ENCODE results near the gene TRIM69.
A peak's percentile ranks its signal among the peaks of the same experiment; 100 is the strongest.
"Not testable (repeated sequence)": the region's sequence is repeated elsewhere in the genome, so short reads cannot be mapped to it uniquely, and the experiment has no call there.

TRIM69 gene, protein sequence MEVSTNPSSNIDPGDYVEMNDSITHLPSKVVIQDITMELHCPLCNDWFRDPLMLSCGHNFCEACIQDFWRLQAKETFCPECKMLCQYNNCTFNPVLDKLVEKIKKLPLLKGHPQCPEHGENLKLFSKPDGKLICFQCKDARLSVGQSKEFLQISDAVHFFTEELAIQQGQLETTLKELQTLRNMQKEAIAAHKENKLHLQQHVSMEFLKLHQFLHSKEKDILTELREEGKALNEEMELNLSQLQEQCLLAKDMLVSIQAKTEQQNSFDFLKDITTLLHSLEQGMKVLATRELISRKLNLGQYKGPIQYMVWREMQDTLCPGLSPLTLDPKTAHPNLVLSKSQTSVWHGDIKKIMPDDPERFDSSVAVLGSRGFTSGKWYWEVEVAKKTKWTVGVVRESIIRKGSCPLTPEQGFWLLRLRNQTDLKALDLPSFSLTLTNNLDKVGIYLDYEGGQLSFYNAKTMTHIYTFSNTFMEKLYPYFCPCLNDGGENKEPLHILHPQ

DNA sequence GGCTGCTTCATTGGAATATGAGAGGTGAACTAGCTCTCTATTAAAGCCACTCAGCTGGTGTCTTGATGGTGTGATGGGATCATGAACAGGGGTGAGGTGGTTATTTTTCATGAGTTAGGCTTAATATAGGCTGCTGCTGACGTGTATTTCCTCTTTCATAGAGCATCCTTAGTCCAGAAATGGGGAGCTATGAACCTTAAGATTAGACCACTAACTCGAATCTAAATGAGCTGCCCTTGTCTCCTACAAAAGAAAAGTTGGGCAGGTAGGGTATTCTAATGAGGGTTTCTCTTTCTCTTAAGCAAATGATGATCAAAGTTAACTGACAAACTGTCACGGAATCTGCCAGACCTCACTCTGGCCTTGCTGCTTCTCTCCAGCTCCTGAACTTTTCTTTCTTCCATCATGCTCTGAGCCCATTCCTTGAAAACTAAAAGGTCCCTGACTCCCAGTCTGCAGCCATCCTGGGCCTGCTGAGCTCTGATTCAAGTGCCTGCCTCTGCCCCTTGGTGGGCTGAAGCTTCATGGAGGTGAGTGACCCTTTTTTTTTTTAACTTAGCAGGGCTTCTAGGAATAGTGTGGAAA is at the start of gene TRIM69:
TRIM69 (plus strand) TSS at position 348 of the 585 bp plus-strand sequence; CDS start at position 525, 177 bp downstream.
- no peak for DNase-seq

DNA sequence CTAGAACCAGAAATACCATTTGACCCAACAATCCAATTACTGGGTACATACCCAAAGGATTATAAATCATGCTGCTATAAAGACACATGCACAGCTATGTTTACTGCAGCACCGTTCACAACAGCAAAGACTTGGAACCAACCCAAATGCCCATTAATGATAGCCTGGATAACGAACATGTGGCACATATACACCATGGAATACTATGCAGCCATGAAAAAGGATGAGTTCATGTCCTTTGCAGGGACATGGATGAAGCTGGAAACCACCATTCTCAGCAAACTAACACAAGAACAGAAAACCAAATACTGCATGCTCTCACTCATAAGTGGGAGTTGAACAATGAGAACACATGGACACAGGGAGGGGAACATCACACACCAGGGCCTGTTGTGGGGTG is 47.0 kb upstream of the TRIM69 start:
- DNase-seq: not testable (repeated sequence)

DNA sequence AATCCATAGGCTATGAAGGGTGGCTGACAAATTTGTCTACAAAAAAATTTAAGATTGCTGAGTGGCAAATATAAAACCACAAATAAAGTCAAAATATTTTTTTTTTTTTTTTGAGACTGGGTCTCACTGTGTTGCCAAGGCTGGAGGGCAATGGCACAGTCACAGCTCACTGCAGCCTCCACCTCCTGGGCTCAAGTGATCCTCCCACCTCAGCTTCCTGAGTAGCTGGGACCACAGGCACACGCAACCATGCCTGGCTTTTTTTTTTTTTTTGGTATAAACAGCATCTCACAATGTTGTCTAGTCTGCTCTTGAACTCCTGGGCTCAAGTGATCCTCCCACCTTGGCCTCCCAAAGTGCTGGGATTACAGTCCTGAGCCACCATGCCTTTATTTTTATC is 46.1 kb upstream of the TRIM69 start:
- DNase-seq: not testable (repeated sequence)

DNA sequence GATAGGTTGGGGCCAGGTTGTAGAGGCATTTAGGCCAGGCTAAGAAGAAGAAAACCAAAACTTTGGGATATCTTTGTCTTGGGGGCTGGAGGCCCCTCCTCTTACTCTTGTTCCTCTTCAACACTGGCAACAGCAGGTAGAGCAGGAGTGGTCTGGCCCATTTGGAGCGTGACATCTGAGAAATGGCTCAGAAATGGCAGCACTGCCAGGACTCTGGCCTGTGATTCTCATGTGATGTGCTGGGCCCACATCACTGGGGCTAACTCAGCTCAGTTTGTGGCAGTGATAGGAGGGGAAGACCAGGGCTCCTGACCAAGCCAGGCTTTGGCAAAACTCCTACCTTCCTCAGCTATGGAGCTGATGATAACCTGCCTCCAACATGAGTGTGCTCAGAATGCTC is 43.7 kb upstream of the TRIM69 start:
- DNase-seq: no peak

DNA sequence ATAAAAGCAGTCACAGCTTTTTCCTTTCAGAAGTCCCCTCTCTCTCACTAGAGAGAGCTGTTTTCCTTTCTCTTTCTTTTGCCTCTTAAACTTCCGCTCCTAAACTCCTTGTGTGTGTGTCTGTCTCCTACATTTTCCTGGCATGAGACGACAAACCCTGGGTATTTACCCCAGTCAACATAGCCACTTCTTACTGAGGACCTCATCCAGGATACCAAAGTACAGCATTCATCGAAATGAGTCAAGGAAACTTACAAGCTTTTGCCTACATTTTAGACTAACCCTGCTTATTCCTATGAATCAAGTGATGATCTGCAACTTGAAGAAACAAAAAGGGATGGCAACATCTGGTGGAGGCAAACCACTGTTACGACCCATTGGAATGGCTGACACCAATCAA is 41.9 kb upstream of the TRIM69 start:
- no peak for DNase-seq

DNA sequence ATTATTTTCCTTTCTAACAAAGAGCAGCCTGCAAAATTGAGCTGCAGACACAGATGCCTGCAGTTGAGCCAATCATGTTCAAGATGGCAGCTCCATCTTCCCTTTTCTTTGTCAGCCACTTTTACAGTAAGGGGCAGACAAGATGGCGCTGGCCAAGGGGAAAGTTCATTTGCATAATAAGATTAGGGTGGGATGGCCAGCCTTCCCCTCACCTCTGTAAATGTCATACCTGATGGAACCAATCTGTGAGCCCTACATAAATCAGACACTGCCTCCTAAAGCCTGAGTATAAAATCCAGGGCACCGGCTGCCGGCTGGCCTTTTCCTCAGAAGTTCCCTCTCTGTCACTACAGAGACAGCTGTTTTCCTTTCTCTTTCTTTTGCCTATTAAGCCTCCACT is 41.0 kb upstream of the TRIM69 start:
- DNase-seq: no peak

DNA sequence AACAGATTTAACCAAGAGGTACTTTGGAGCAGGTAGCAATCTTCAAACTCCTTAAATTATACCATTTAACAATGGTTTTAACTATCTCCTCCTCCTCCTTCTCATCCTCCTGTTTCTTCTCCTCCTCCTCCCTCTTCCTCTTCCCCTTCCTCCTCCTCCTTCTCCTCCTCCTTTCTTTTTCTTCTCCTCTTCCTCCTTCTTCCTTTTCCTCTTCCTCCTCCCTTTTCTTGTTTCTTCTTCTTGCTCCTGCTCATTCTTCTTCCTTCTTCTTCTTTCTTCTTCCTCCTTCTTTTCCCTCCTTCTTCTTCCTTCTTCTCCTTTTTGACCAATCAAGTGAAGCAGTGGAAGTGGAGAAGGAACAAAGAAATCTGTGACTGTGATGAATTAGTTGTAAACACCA is 39.3 kb upstream of the TRIM69 start:
- no peak for DNase-seq

DNA sequence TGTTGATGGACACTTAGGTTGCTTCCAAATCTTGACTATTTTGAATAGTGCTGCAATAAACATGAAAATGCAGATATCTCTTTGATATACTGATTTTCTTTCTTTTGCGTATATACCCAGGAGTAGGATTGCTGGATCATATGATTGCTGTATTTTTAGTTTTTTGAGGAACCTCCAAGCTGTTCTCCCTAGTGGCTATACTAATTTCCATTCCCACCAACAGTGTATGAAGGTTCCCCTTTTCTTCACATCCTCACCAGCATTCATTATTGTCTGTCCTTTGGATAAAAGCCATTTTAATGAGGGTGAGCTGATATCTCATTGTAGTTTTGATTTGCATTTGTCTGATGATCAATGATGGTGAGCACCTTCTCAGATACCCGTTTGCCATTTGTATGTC is 37.7 kb upstream of the TRIM69 start:
- no peak for DNase-seq

DNA sequence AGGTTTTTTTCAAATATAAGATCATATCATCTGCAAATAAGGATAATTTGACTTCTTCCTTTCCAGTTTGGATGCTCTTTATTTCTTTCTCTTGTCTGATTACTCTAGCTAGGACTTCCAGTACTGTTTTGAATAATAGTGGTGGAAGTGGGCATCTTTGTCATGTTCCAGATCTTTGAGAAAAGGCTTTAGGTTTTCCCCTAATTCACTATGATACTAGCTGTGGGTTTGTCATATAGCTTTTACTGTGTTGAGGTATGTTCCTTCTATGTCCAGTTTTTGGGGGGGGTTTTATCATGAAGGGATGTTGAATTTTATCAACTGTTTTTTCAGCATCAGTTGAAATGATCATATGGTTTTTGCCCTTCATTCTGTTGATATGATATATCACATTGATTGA is 35.7 kb upstream of the TRIM69 start:
- DNase-seq: not testable (repeated sequence)

DNA sequence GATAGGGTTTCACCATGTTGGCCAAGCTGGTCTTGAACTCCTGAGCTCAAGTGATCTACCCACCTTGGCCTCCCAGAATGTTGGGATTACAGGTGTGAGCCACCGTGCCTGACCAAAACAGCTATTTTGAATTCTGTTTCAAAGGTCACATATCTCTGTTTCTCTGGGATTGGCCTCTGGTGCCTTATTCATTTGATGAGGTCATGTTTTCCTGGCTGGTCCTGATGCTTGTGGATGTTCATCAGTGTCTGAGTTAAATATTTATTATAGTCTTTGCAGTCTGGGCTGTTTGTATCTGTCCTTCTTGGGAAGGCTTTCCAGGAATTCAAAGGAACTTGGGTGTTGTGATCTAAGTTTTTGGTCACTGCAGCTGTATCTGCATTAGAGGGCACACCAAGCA is 30.3 kb upstream of the TRIM69 start:
- no peak for DNase-seq

DNA sequence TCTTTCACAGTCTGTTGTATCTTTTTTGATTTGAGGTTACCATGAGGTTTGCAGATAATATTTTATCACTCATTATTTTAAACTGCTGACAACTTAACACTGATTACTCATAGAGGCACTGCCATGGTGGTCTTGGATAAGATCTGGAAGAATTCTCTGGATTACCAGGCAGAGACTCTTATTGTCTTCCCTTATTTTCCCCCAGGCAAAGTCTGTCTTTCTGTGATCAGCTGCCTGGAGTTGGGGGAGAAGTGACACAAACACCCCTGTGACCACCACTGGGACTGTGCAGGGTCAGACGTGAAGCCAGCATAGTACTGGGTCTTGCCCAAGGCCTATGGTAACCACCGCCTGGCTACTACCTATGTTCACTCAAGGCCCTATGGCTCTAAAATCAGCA is 29.9 kb upstream of the TRIM69 start:
- no peak for DNase-seq

DNA sequence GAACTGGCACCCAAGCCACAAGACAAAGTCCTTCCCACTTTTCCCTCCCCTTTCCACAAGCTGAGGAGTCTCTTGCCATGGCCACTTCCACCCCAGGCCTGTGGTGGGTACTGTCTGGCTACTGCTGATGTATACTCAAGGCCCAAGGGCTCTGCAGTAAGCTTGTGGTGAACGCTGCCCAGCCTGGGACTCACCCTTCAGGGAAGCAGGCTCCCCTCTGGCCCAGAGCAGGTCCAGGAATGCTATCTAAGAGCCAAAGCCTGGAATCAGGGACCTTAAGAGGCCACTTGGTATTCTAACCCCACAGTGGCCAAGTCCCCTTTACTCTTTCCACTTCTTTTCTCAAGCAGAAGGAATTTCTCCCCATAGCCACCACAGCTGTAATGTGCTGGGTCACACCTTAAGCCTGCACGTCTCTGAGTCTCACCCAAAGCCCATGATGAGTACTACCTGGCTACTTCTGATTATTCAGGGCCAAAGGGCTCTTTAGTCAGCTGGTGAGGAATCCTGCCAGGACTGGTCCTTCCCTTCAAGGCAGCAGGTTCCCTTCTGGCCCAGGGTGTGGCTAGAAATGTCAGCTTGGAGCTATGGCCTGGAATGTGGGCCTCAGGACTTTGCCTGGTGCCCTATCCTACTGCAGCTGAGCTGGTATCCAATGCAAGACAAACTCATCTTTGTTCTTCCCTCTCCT is 29.2 kb upstream of the TRIM69 start:
- DNase-seq: no peak

DNA sequence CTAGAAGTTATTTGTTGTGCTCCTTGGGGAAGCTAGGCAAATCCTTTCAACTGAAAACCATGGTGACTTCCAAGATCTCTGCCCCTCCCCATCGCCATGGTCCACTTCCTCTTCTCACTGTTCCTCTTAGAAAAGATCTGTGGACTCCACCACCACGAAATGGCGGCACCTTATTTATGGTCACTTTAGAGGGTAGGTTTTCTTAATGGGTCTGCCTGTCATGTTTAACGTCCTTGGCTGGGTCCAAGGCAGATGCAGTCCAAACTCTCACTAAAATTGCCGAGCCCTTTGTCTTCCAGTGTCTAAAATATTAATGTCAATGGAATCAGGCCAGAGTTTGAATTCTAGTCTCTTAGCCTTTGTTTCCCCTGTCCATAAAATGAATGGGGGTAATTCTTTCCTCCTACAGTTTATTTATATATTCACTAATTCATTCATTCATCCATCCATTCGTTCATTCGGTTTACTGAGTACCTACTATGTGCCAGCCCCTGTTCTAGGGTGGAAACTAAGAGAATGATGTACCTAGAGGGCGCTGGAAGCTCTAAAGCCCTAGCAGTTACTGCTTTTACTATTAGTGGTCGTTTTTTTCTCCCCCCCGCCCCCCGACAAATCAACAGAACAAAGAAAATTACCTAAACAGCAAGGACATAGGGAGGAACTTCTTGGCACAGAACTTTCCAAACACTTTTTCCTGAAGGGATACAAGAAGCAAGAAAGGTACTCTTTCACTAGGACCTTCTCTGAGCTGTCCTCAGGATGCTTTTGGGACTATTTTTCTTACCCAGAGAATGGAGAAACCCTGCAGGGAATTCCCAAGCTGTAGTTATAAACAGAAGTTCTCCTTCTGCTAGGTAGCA is 25.9 kb upstream of the TRIM69 start:
- peak; percentile 27 for DNase-seq

DNA sequence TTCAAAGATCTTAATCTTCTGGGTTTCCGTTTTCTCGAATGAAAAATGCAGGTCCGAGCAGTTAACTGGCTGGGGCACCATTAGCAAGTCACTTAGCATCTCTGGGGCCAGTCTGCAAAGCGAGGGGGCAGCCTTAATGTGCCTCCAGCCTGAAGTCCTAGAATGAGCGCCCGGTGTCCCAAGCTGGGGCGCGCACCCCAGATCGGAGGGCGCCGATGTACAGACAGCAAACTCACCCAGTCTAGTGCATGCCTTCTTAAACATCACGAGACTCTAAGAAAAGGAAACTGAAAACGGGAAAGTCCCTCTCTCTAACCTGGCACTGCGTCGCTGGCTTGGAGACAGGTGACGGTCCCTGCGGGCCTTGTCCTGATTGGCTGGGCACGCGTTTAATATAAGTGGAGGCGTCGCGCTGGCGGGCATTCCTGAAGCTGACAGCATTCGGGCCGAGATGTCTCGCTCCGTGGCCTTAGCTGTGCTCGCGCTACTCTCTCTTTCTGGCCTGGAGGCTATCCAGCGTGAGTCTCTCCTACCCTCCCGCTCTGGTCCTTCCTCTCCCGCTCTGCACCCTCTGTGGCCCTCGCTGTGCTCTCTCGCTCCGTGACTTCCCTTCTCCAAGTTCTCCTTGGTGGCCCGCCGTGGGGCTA is 25.1 kb upstream of the TRIM69 start, which contains the start of the genes B2M and PATL2:
B2M (plus strand) TSS at position 422 of the 647 bp plus-strand sequence; CDS start at position 452, 30 bp downstream.
PATL2 (minus strand) TSS at position 228 of the 647 bp plus-strand sequence. CDS start 34,833 bp downstream, outside the sequence.
- DNase-seq: peak; percentile 75

DNA sequence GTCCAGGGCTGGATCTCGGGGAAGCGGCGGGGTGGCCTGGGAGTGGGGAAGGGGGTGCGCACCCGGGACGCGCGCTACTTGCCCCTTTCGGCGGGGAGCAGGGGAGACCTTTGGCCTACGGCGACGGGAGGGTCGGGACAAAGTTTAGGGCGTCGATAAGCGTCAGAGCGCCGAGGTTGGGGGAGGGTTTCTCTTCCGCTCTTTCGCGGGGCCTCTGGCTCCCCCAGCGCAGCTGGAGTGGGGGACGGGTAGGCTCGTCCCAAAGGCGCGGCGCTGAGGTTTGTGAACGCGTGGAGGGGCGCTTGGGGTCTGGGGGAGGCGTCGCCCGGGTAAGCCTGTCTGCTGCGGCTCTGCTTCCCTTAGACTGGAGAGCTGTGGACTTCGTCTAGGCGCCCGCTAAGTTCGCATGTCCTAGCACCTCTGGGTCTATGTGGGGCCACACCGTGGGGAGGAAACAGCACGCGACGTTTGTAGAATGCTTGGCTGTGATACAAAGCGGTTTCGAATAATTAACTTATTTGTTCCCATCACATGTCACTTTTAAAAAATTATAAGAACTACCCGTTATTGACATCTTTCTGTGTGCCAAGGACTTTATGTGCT is 24.5 kb upstream of the TRIM69 start:
- DNase-seq: no peak

DNA sequence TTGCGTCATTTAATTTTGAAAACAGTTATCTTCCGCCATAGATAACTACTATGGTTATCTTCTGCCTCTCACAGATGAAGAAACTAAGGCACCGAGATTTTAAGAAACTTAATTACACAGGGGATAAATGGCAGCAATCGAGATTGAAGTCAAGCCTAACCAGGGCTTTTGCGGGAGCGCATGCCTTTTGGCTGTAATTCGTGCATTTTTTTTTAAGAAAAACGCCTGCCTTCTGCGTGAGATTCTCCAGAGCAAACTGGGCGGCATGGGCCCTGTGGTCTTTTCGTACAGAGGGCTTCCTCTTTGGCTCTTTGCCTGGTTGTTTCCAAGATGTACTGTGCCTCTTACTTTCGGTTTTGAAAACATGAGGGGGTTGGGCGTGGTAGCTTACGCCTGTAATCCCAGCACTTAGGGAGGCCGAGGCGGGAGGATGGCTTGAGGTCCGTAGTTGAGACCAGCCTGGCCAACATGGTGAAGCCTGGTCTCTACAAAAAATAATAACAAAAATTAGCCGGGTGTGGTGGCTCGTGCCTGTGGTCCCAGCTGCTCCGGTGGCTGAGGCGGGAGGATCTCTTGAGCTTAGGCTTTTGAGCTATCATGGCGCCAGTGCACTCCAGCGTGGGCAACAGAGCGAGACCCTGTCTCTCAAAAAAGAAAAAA is 23.9 kb upstream of the TRIM69 start:
- peak; percentile 52 for DNase-seq

DNA sequence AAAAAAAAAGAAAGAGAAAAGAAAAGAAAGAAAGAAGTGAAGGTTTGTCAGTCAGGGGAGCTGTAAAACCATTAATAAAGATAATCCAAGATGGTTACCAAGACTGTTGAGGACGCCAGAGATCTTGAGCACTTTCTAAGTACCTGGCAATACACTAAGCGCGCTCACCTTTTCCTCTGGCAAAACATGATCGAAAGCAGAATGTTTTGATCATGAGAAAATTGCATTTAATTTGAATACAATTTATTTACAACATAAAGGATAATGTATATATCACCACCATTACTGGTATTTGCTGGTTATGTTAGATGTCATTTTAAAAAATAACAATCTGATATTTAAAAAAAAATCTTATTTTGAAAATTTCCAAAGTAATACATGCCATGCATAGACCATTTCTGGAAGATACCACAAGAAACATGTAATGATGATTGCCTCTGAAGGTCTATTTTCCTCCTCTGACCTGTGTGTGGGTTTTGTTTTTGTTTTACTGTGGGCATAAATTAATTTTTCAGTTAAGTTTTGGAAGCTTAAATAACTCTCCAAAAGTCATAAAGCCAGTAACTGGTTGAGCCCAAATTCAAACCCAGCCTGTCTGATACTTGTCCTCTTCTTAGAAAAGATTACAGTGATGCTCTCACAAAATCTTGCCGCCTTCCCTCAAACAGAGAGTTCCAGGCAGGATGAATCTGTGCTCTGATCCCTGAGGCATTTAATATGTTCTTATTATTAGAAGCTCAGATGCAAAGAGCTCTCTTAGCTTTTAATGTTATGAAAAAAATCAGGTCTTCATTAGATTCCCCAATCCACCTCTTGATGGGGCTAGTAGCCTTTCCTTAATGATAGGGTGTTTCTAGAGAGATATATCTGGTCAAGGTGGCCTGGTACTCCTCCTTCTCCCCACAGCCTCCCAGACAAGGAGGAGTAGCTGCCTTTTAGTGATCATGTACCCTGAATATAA is 23.0 kb upstream of the TRIM69 start:
- no peak for DNase-seq

DNA sequence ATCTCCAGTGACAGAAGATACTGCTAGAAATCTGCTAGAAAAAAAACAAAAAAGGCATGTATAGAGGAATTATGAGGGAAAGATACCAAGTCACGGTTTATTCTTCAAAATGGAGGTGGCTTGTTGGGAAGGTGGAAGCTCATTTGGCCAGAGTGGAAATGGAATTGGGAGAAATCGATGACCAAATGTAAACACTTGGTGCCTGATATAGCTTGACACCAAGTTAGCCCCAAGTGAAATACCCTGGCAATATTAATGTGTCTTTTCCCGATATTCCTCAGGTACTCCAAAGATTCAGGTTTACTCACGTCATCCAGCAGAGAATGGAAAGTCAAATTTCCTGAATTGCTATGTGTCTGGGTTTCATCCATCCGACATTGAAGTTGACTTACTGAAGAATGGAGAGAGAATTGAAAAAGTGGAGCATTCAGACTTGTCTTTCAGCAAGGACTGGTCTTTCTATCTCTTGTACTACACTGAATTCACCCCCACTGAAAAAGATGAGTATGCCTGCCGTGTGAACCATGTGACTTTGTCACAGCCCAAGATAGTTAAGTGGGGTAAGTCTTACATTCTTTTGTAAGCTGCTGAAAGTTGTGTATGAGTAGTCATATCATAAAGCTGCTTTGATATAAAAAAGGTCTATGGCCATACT is 21.1 kb upstream of the TRIM69 start:
- DNase-seq: no peak

DNA sequence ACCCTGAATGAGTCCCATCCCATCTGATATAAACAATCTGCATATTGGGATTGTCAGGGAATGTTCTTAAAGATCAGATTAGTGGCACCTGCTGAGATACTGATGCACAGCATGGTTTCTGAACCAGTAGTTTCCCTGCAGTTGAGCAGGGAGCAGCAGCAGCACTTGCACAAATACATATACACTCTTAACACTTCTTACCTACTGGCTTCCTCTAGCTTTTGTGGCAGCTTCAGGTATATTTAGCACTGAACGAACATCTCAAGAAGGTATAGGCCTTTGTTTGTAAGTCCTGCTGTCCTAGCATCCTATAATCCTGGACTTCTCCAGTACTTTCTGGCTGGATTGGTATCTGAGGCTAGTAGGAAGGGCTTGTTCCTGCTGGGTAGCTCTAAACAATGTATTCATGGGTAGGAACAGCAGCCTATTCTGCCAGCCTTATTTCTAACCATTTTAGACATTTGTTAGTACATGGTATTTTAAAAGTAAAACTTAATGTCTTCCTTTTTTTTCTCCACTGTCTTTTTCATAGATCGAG is 20.5 kb upstream of the TRIM69 start:
- no peak for DNase-seq
